ENCODE measurements around the gene SH3BGRL2. TPM values are rescaled to one million over a fixed set of nuclear protein-coding genes. Genes with fewer than 3 reads are reported as not detected.

SH3BGRL2 gene
- total RNA-seq, 1 donor from 2014 or later = 47.0 TPM

GRCh38 chr6:79604583-79605037 lies 26.5 kb upstream of the SH3BGRL2 start:
- Mint-ChIP-seq H3K36me3 (peaks cover 1% of the 10 kb centered on the region), H3K4me3 (no peak overlapping the region), H3K27ac (peak overlapping the region; percentile 10), H3K9me3 (no peaks in the 10 kb centered on the region), H3K4me1 (peaks cover 25% of the 10 kb centered on the region), H3K27me3 (ENCODE audit: insufficient read depth, low read depth) (no peaks in the 10 kb centered on the region)
- Histone ChIP-seq H2AFZ (replicated peaks) (no peak overlapping the region), H3K79me2 (ENCODE audit: low read depth) (no peaks in the 10 kb centered on the region), H3K9me3 (ENCODE audit: low read depth) (no peaks in the 10 kb centered on the region), H3K4me1 (peaks cover 4% of the 10 kb centered on the region), H3K36me3 (no peaks in the 10 kb centered on the region), H3K9ac (no peak overlapping the region), H4K20me1 (ENCODE audit: low read depth) (no peaks in the 10 kb centered on the region), H3K4me2 (no peak overlapping the region), H3K27me3 (no peaks in the 10 kb centered on the region), H3F3A (ENCODE audit: low read depth) (no peaks in the 10 kb centered on the region), H3K27ac (no peak overlapping the region), H3K4me3 (no peak overlapping the region)
- TF ChIP-seq EZH2phosphoT487 (IDR thresholded peaks at IDR 0.05) (no peak), CTCF (IDR thresholded peaks at IDR 0.05) (no peak), EZH2 (IDR thresholded peaks at IDR 0.05) (no peak)
- DNase-seq (ENCODE audit: low spot score) = no peak

DNA sequence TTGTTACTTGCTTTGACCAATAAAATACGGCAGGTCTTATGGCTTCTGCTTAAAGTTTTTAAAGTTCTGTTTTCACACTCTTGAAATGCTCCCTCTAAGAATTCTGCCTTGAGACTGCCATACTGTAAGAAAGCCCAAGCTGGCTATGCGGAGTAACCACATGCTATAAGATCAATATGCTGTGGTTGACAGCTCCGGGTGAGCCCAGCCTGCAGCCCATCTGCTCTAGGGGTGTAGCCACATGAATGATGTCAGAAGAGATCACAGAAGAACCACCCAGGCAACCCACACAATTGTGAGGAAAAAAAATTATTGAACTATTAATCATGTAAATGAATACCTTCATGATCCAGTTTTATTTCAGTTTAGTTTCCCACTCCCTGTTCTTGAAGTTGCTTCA lies 26.1 kb upstream of the SH3BGRL2 start:
- Histone ChIP-seq H4K20me1 (ENCODE audit: low read depth) (no peaks in the 10 kb centered on the region), H3K4me1 (peaks cover 2% of the 10 kb centered on the region), H3K27me3 (no peaks in the 10 kb centered on the region), H2AFZ (replicated peaks) (no peak overlapping the region), H3K36me3 (no peaks in the 10 kb centered on the region), H3K4me3 (no peak overlapping the region), H3F3A (ENCODE audit: low read depth) (no peaks in the 10 kb centered on the region), H3K9ac (no peak overlapping the region), H3K79me2 (ENCODE audit: low read depth) (no peaks in the 10 kb centered on the region), H3K9me3 (ENCODE audit: low read depth) (no peaks in the 10 kb centered on the region), H3K4me2 (no peak overlapping the region), H3K27ac (no peak overlapping the region)
- H3K4me3 Mint-ChIP-seq = no peak overlapping the region
- peaks cover 1% of the 10 kb centered on the region for H3K36me3 Mint-ChIP-seq
- no peaks in the 10 kb centered on the region for H3K27me3 Mint-ChIP-seq (ENCODE audit: insufficient read depth, low read depth)
- no peak for DNase-seq (ENCODE audit: low spot score)
- TF ChIP-seq CTCF (IDR thresholded peaks at IDR 0.05) (no peak), EZH2phosphoT487 (IDR thresholded peaks at IDR 0.05) (no peak), EZH2 (IDR thresholded peaks at IDR 0.05) (no peak)
- H3K4me1 Mint-ChIP-seq = peaks cover 25% of the 10 kb centered on the region
- H3K27ac Mint-ChIP-seq = no peak overlapping the region
- no peaks in the 10 kb centered on the region for H3K9me3 Mint-ChIP-seq

DNA sequence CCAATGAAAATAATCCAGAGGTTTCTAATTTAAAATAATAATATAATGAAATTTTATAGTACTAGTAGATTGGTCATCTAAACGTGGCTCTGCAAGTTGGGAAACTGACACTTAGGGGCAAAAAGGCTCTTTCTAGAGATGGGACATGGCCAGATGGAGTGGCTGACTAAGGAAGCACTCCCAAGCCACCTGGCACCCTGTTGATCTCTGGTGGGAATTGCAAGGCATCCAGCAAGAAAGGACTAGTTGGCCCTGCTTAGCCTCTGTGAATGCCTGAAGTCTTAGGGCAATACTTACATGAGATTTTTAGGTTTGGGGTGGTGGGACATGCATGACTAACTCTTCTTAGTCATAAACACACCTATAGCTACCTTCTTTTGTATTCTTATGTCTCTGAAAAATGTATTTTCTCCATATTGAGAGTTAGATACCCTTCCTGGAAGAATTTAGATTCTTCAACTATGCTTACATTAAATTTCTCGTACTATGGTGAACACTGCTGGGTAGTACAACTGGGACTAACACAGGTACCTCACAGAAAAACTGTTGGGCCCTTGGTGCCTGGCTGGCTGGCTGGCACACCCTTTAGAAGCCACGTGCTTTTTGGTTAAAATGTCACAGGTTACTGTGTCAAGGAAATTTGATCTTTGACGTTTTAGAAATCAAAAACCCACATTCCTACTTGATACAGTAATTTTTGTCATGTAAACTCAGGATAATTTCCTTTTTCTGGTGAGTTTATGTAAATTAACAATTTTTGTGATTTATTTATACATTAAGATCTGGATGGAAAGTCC lies 25.0 kb upstream of the SH3BGRL2 start:
- peaks cover 1% of the 10 kb centered on the region for H3K36me3 Mint-ChIP-seq
- H3K27ac ChIP-seq = no peak overlapping the region
- no peaks in the 10 kb centered on the region for H3K27me3 Mint-ChIP-seq (ENCODE audit: insufficient read depth, low read depth)
- peaks cover 25% of the 10 kb centered on the region for H3K4me1 Mint-ChIP-seq
- H3F3A ChIP-seq (ENCODE audit: low read depth) = no peaks in the 10 kb centered on the region
- no peaks in the 10 kb centered on the region for H3K27me3 ChIP-seq
- H3K27ac Mint-ChIP-seq = no peak overlapping the region
- no peak for TF ChIP-seq EZH2phosphoT487 (IDR thresholded peaks at IDR 0.05)
- no peak for TF ChIP-seq CTCF (IDR thresholded peaks at IDR 0.05)
- TF ChIP-seq EZH2 (IDR thresholded peaks at IDR 0.05) = no peak
- no peaks in the 10 kb centered on the region for H3K79me2 ChIP-seq (ENCODE audit: low read depth)
- H3K9ac ChIP-seq = no peak overlapping the region
- no peaks in the 10 kb centered on the region for H3K4me1 ChIP-seq
- no peak for DNase-seq (ENCODE audit: low spot score)
- H3K4me2 ChIP-seq = no peak overlapping the region
- H3K36me3 ChIP-seq = no peaks in the 10 kb centered on the region
- no peaks in the 10 kb centered on the region for H4K20me1 ChIP-seq (ENCODE audit: low read depth)
- H3K9me3 ChIP-seq (ENCODE audit: low read depth) = no peaks in the 10 kb centered on the region
- no peak overlapping the region for H3K4me3 Mint-ChIP-seq
- H3K9me3 Mint-ChIP-seq = no peaks in the 10 kb centered on the region
- H2AFZ ChIP-seq (replicated peaks) = no peak overlapping the region
- H3K4me3 ChIP-seq = no peak overlapping the region
